A549 (cell line): ENCODE measurements around the gene HS3ST4. TPM values are rescaled to one million over a fixed set of nuclear protein-coding genes. Genes with fewer than 3 reads are reported as not detected.
A peak's percentile ranks its signal among the peaks of the same experiment; 100 is the strongest.

Experiments used
- ATAC-seq, 2 experiments: fragments of 200-7000 bp in 1 of 2; fragments of >200 bp in 1 of 2; cut with Nextera tagmentation in 1 of 2; cut with Tn5 transposase in 1 of 2; 3 replicates each; pipeline versions ENCODE4 v1.8.0 to v1.9.1; 2018 to 2020; ENCODE audit warnings: mild to moderate bottlenecking in 1 of 2, moderate library complexity in 1 of 2
- CTCF ChIA-PET: fragments of 300-600 bp; sonication (Branson Sonifier 250); formaldehyde crosslinking; extraction: SDS; loops from one replicate; lab custom pipeline; 2021; ENCODE audit warnings: antibody characterized with exemption, inconsistent platforms; lab: Yijun Ruan, JAX
- POLR2A ChIA-PET: fragments of 350-600 bp; formaldehyde crosslinking; extraction: SDS; loops from one replicate; lab custom pipeline; 2021; ENCODE audit warnings: antibody characterized with exemption, inconsistent platforms; lab: Yijun Ruan, JAX
- DNase-seq, 2 experiments: peaks; one replicate each; pipeline versions ENCODE4 v3.0.0 to v3.0.0-alpha.2; 2011 to 2016; ENCODE audit warnings: low read depth in 1 of 2, low spot score in 1 of 2
- FAIRE-seq: peaks from 2 replicates; lab custom pipeline; 2011; peaks lifted over from hg19 to GRCh38; lab: Jason Lieb, UNC
- H3K27ac ChIP-seq, 2 experiments: fragments of >200 bp; sonication (Bioruptor Twin); formaldehyde crosslinking; 3 replicates each; pipeline ENCODE4 v1.5.1; 2016 to 2017
- H3K4me1 ChIP-seq: fragments of >200 bp; sonication (Bioruptor Twin); formaldehyde crosslinking; 3 replicates; pipeline ENCODE4 v1.6.1; 2016
- H3K4me2 ChIP-seq: fragments of >200 bp; sonication (Bioruptor Twin); formaldehyde crosslinking; 3 replicates; pipeline ENCODE4 v1.6.1; 2016
- H3K4me3 ChIP-seq: fragments of >200 bp; sonication (Bioruptor Twin); formaldehyde crosslinking; 3 replicates; pipeline ENCODE4 v1.5.1; 2016
- H3K9me3 ChIP-seq: fragments of >200 bp; sonication (Bioruptor Twin); formaldehyde crosslinking; 3 replicates; pipeline ENCODE4 v1.6.1; 2016
- ATOH8 ChIP-seq: fragments of 250-450 bp; sonication (Bioruptor Pico); IDR thresholded peaks from 2 replicates; pipeline ENCODE4 v1.5.0; 2020; ENCODE audit warnings: low read depth, mild to moderate bottlenecking, moderate library complexity
- CBX8 ChIP-seq: fragments of 200-600 bp; sonication (generic); IDR thresholded peaks from 2 replicates; pipeline ENCODE4 v1.6.1; 2016
- CHD4 ChIP-seq: fragments of 200-600 bp; sonication (generic); IDR thresholded peaks from 2 replicates; pipeline ENCODE4 v1.6.1; 2016; ENCODE audit warnings: antibody characterized with exemption, mild to moderate bottlenecking, borderline replicate concordance
- E2F6 ChIP-seq: IDR thresholded peaks from 2 replicates; pipeline ENCODE4 v1.6.1; 2012; ENCODE audit warnings: low read depth, borderline replicate concordance
- EHMT2 ChIP-seq: fragments of 200-600 bp; sonication (generic); IDR thresholded peaks from 2 replicates; pipeline ENCODE4 v1.6.1; 2016; ENCODE audit warnings: antibody characterized with exemption, low read depth, mild to moderate bottlenecking, moderate library complexity
- ESRRA ChIP-seq: fragments of 150-350 bp; IDR thresholded peaks from 2 replicates; pipeline ENCODE4 v1.6.1; 2014; ENCODE audit warnings: mild to moderate bottlenecking, low read length, borderline replicate concordance
- FOSB ChIP-seq: fragments of 250-450 bp; sonication (Bioruptor Pico); IDR thresholded peaks from 2 replicates; pipeline ENCODE4 v1.5.0; 2020; ENCODE audit warnings: mild to moderate bottlenecking, moderate library complexity
- FOSL2 ChIP-seq, 2 experiments: fragments of 450-650 bp in 1 of 2; fragments of >200 bp in 1 of 2; sonication (Bioruptor Twin) in 1 of 2; formaldehyde crosslinking; IDR thresholded peaks; 2 replicates each; pipeline versions ENCODE4 v1.5.0 to v1.6.1; 2016 to 2020; ENCODE audit warnings: mild to moderate bottlenecking in 1 of 2, moderate library complexity in 1 of 2
- GATA3 ChIP-seq: IDR thresholded peaks from 2 replicates; pipeline ENCODE4 v1.6.1; 2012; ENCODE audit warnings: borderline replicate concordance
- HEYL ChIP-seq: fragments of 250-450 bp; sonication (Bioruptor Pico); IDR thresholded peaks from 2 replicates; pipeline ENCODE4 v1.8.0; 2021; ENCODE audit warnings: mild to moderate bottlenecking, moderate library complexity
- HOXB13 ChIP-seq: fragments of 250-450 bp; sonication (Bioruptor Pico); IDR thresholded peaks from 2 replicates; pipeline ENCODE4 v1.5.0; 2020; ENCODE audit warnings: low read depth, mild to moderate bottlenecking, moderate library complexity
- HOXB5 ChIP-seq: fragments of 250-450 bp; sonication (Bioruptor Pico); IDR thresholded peaks from 2 replicates; pipeline ENCODE4 v1.5.0; 2020; ENCODE audit warnings: mild to moderate bottlenecking, moderate library complexity
- KDM1A ChIP-seq: fragments of 200-600 bp; sonication (generic); IDR thresholded peaks from 2 replicates; pipeline ENCODE4 v1.6.1; 2016; ENCODE audit warnings: low read depth, mild to moderate bottlenecking
- NR3C1 ChIP-seq: fragments of >200 bp; sonication (Bioruptor Twin); formaldehyde crosslinking; IDR thresholded peaks from 3 replicates; pipeline ENCODE4 v1.6.1; 2017
- PHF8 ChIP-seq: fragments of 200-600 bp; sonication (generic); IDR thresholded peaks from 2 replicates; pipeline ENCODE4 v1.6.1; 2016; ENCODE audit warnings: low read depth, mild to moderate bottlenecking, antibody characterized with exemption, moderate library complexity, borderline replicate concordance
- POLR2AphosphoS2 ChIP-seq: conservative IDR thresholded peaks from 2 replicates; pipeline ENCODE4 v1.6.1; 2012; ENCODE audit warnings: low read length, improper control_type of control experiment, inconsistent platforms
- TP53 ChIP-seq: fragments of 250-450 bp; sonication (Bioruptor Pico); IDR thresholded peaks from 2 replicates; pipeline ENCODE4 v1.5.0; 2021; ENCODE audit warnings: mild to moderate bottlenecking, moderate library complexity
- ZSCAN20 ChIP-seq: fragments of 250-450 bp; sonication (Bioruptor Pico); IDR thresholded peaks from 2 replicates; pipeline ENCODE4 v1.8.0; 2022; ENCODE audit warnings: mild to moderate bottlenecking, moderate library complexity
- WGBS: methylation state at CpG from one replicate; pipeline ENCODE4 v1.1.6; 2017; ENCODE audit errors: missing lambda C conversion rate; 5-methylcytosine and 5-hydroxymethylcytosine counted together
- polyA plus RNA-seq, 4 experiments: library from polyadenylated mRNA; depleted of rRNA in 3 of 4; stranded (reverse); fragments of >200 nt; fragmentation: RNase III in 1 of 4; extraction: RNeasy Plus Mini Kit Qiagen cat#74134 plus additional on column Dnase treatment in 1 of 4; gene quantifications; 2 replicates in 3 of 4; 3 replicates in 1 of 4; pipeline ENCODE4 v1.2.3, GENCODE V29; 2011 to 2017
- TF ChIP-seq, protein P1 (sequence below): fragments of 200-600 bp; sonication (generic); IDR thresholded peaks from 2 replicates; pipeline ENCODE4 v1.6.1; 2016; ENCODE audit warnings: antibody characterized with exemption, mild to moderate bottlenecking, moderate library complexity

HS3ST4 gene
- polyA plus RNA-seq, 2 of the 4 experiments (the other 2 are of a cell fraction): not detected

GRCh38 chr16:25747160-25747758 lies 55.5 kb downstream of the HS3ST4 start:
- no peak for TF ChIP-seq FOSL2 (IDR thresholded peaks at IDR 0.05)
- TF ChIP-seq FOSL2 (CRISPR knock-in tag; IDR thresholded peaks at IDR 0.05): no peak
- no peak for TF ChIP-seq CHD4
- no peak for TF ChIP-seq CBX8
- no peak for TF ChIP-seq POLR2AphosphoS2
- TF ChIP-seq, protein P1, sequence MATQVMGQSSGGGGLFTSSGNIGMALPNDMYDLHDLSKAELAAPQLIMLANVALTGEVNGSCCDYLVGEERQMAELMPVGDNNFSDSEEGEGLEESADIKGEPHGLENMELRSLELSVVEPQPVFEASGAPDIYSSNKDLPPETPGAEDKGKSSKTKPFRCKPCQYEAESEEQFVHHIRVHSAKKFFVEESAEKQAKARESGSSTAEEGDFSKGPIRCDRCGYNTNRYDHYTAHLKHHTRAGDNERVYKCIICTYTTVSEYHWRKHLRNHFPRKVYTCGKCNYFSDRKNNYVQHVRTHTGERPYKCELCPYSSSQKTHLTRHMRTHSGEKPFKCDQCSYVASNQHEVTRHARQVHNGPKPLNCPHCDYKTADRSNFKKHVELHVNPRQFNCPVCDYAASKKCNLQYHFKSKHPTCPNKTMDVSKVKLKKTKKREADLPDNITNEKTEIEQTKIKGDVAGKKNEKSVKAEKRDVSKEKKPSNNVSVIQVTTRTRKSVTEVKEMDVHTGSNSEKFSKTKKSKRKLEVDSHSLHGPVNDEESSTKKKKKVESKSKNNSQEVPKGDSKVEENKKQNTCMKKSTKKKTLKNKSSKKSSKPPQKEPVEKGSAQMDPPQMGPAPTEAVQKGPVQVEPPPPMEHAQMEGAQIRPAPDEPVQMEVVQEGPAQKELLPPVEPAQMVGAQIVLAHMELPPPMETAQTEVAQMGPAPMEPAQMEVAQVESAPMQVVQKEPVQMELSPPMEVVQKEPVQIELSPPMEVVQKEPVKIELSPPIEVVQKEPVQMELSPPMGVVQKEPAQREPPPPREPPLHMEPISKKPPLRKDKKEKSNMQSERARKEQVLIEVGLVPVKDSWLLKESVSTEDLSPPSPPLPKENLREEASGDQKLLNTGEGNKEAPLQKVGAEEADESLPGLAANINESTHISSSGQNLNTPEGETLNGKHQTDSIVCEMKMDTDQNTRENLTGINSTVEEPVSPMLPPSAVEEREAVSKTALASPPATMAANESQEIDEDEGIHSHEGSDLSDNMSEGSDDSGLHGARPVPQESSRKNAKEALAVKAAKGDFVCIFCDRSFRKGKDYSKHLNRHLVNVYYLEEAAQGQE: peak; percentile 86
- no peak for TF ChIP-seq ESRRA
- TF ChIP-seq HEYL (CRISPR knock-in tag): no peak
- TF ChIP-seq, all 56 proteins: peak for 1
- H3K9me3 ChIP-seq: no peaks in the 10 kb centered on the region
- ATAC-seq (no peak), FAIRE-seq (no peak), DNase-seq (no peak)
- ChIA-PET CTCF (no interaction called here), POLR2A (no interaction called here)
- H3K4me1 ChIP-seq: no peaks in the 10 kb centered on the region
- no peak overlapping the region for H3K27ac ChIP-seq
- no peak overlapping the region for H3K4me2 ChIP-seq
- 17% methylated on average over 7 of the region's 7 CpGs for WGBS
- H3K4me3 ChIP-seq: no peak overlapping the region

- Histone ChIP-seq H3K4me2 (no peak overlapping the region), H3K27ac (no peak overlapping the region), H3K4me3 (no peak overlapping the region), H3K9me3 (no peaks in the 10 kb centered on the region), H3K4me1 (no peaks in the 10 kb centered on the region)
- CTCF ChIA-PET: interaction anchor here (0.6 kb wide), 1 partner anchor 135 kb away, joined by 4 read pairs; no protein-coding TSS in a partner anchor
- ATAC-seq (no peak), FAIRE-seq (no peak), DNase-seq (no peak)
- POLR2A ChIA-PET: no interaction called here
- 0% methylated on average over 3 of the region's 3 CpGs for WGBS
- TF ChIP-seq FOSB (no peak), HOXB5 (CRISPR knock-in tag) (no peak), CBX8 (no peak), KDM1A (no peak), CHD4 (no peak), ATOH8 (CRISPR knock-in tag) (no peak), ZSCAN20 (CRISPR knock-in tag) (no peak)
- TF ChIP-seq, all 56 proteins: peak for 0
Observed at GRCh38 chr16:25748092-25748654, 56.4 kb downstream of the HS3ST4 start.

DNA sequence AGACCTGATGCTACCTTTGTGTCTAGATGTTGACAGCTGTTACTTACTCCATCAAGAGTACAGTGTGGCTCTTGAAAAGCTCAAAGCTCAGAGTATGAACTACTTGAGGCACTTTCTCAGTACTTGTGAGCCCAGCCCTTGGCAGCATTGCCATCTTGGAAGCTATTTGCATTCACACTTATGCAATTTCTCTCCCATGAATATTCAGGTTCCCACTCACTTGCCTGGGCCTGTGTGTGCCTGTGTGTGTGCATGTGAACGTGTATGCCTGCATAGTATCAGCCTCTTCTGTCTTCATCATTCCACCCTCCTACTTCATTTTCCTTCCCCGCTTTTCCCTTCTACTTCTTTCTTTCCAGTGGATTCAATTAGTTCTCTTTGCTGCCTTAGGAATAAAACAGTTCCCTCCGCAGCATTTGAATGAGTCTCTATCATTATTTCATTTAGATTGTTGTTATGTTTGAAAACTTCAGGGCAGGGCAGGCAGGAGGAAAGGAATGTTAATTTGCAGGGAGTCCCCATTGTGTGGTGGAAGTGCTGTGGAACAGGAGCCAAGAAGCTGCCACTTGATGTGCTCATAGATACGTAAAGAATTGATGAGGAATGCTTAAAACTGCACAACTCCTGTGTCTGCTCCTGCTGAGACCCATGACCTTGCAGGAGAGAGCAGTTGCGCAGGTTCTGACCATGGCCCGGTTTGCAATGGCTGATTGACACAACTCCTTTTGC lies 58.9 kb downstream of the HS3ST4 start:
- H3K4me2 ChIP-seq: no peak overlapping the region
- POLR2A ChIA-PET: no interaction called here
- H3K4me3 ChIP-seq: no peak overlapping the region
- DNase-seq: no peak
- TF ChIP-seq PHF8 (no peak), TP53 (no peak), E2F6 (no peak), CBX8 (no peak), GATA3 (no peak), HOXB13 (CRISPR knock-in tag) (no peak), ZSCAN20 (CRISPR knock-in tag) (no peak), EHMT2 (no peak), NR3C1 (no peak)
- TF ChIP-seq, all 56 proteins: peak for 0
- H3K9me3 ChIP-seq: no peaks in the 10 kb centered on the region
- ATAC-seq (no peak), FAIRE-seq (no peak)
- no peaks in the 10 kb centered on the region for H3K4me1 ChIP-seq
- 4% methylated on average over 6 of the region's 6 CpGs for WGBS
- no peak overlapping the region for H3K27ac ChIP-seq
- CTCF ChIA-PET: interaction anchor here (0.5 kb wide), 1 partner anchor 216 kb away, joined by 3 read pairs; no protein-coding TSS in a partner anchor
